NCI-H69 (cell line): ENCODE measurements around the gene DGCR6L.
"Not testable (repeated sequence)": the region's sequence is repeated elsewhere in the genome, so short reads cannot be mapped to it uniquely, and the experiment has no call there.

Experiments used
- DNase-seq: peaks from one replicate; lab custom pipeline; 2025; lab: John Stamatoyannopoulos, UW

DGCR6L gene

DNA sequence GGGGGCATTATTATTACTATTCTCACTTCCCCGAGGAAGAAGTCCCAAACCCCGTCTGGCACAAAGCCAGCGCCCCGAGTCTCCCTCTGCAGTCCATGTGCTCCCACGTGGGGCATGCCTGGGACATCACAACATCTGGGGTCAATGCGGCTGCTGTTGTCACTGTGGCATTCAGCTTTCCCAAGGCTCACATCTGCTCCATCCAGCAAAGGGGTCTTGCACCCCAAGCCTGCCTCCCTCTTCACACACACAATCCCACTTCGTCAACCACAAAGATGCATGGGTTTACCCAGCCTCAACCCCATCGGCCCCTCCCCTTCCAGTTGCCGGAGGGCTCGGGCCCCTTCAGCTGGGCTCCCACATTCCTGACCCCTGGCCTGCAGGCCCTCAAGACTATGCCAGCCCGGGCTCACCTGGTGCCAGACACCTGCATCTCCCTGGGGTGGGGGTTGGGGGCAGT lies 28.2 kb downstream of the DGCR6L start:
- DNase-seq = no peak

DNA sequence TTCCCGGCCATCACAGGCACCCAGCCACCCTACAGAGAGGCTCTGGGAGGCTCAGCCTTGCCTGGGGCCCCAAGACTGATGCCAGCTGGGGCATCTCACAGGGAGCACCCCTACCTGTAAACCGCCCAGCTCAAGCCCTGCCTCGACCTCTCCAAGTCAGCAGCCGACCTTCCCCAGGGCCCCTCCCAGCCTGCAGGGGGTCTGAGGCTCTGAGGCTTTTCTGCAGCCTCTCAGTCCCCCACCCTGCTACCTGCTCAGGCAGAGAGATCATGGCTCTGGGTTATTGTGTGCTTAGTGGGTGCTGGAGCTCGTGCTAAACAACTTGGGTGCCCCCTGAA lies 28.6 kb downstream of the DGCR6L start:
- no peak for DNase-seq

DNA sequence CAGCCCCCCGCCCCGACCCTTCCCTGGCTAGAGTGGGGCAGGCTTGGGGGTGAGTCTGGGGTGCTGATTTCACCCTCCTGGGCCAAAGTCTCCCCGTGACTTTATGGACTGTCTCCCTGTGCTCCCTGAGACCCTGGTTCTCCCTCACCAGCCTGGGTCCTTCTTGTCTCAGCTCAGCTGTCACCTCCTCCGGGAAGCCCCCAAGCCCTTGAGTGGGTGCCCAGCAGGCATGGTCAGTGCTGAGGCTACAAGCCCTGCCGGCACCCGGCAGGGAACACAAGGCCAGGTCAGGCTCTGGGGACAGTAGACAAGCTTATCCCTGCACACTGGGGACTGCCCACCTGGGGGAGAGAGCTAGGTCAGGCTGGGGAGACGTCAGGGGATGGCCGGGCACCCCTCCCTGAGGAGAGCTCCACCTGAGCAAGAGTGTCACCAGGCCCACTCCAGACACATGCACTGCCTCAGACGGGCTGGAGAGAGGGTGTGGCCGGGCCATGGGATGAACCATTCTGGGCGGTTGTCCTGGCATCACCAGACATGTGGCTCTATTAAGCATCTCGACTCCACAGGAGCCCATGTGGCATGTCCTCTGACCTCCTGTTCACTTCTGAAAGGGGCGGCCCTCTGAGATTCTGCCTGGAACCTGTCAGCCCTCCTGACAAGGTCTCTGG lies 29.1 kb downstream of the DGCR6L start:
- DNase-seq = no peak

DNA sequence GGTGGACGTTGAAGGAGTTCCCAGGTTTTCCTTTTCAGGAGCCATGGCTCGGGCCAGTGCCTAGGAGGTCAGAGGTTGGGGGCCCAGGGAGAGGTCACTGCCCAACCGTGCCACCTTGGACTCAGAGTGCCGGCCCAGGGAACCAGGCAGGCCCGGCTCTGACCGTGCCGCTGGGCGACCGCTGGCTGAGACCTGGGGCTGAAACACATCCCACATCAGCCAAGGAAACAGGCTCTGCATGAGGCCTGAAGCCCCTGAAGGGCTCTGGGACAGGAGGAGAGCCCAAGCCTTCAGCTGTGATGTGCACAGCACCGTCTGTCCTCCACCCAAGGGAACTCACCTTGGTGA lies 29.8 kb downstream of the DGCR6L start:
- DNase-seq = no peak

DNA sequence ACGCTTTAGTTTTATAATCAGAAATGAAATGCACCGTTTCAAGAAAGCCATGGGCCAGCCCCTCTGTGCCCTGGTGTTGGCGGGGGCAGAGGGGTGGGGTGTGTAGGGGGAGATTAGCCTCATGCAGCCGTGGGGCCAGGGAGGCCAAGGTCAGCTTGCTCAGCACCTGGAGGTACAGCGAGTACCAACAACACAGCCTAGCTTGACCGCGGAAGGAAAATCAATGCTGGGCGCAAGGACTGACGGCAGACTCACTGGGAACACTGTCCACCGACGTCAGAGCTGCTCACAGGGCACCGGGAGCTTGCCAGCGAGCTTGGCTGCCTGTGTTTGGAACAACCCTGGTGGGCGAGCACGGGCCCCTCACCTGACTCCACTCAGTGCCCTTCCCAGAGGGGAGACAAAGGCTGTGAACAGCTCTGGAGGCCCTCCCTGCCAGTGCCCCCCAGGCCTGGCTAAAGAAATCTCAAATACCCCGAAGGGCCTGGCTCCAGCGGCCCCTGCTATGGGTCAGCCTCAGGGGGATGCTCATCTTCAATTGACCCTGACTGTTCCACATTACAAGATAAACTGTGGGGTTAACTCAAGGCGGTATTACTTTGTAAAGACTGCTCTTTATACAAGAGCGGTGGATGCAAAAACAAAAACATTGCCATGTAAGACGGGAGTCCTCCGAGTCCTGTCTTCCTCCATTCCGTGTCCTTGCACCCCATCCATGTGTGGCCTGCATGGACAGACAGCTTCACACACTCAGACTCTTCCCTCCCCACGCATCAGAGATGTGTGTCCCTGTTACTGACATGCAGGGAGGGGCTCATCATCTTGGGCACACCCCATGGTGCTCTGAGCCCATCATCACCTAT lies 30.4 kb downstream of the DGCR6L start:
- not testable (repeated sequence) for DNase-seq

DNA sequence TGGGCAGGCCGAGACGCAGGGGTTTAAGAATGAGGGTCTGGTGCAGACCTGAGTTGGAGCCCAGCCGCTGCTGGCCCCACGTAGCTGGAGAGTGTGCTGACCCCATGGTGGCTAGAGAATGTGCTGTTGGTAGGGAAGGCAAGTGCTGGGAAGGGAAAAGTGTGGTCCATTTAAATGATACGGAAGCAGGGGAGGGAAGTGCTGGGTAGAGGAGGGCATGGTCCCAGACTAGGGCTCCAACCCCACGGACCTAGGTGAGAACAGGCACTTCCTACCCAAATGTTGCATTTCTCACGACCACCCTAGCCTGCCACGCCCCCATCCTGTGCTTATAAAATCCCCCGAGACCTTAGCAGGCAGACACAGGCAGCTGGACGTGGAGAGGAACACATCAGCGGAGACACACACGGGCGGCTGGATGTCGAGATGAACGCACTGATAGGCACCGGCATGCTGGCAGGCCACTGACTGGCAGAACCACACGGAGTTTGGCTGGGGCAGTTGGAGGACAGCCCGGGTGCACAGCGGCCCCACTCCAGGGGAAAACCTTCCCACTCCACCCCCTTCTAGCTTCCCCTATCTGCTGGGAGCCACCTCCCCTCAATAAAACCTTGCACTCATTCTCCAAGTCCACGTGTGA lies 33.0 kb downstream of the DGCR6L start:
- DNase-seq = not testable (repeated sequence)

DNA sequence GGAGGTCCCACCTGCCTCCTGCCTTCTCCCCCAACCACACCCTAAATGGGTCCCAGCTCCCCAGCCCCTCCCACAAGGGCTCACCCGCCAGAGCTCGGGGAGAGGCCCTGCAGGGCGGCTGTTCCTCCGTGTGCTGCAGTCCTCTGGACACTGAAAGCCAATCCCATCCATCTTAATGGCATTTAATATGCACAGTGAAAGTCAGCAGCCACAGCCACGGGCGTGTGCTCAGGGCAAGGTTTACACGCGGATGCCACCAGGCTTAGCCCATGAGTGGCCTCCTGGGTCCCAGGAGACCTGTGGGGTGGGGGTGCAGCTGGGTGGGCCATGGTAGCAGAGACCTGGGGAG lies 33.6 kb downstream of the DGCR6L start:
- not testable (repeated sequence) for DNase-seq

DNA sequence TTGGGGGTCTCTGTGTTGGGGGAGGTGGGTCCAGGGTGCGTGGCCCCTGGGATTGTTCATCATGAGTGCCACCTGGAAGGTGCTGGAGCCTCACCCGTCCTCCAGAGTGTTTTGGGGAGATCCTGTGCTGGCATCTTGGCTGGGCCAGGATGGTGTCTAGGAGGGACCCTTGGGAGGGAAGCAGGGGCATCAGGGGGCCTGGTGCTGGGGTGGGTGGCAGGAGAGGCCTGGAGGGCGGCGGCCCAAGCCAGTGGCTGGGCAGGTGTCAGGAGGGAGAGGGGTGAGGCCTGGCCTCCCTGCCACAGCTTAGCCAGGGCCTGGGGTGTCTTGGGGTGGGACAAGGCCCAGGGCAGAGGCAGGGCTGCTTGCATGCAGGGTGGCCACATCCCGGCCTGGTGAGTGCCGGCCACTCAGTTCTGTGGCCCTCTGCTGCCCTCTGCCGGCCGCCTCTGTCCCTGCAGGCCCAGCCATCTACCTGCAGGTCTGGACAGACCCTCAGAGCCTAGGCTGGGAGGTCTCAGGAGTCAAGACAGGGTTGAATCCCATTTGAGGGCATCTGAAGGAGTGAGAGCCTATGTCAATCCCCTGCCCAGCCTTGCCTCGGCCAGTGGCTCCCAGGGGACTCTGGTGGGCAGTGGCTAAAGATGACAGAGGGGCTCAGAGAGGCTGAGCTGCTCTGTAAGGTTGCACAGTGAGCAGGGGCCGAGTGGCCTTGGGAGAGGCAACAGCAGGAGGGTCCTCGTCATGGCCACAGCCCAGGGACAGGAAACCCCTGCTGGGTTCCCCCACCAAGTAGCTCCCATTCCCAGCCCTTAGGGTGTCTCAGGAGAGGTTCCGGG lies 34.2 kb downstream of the DGCR6L start:
- peak; percentile 62 for DNase-seq

DNA sequence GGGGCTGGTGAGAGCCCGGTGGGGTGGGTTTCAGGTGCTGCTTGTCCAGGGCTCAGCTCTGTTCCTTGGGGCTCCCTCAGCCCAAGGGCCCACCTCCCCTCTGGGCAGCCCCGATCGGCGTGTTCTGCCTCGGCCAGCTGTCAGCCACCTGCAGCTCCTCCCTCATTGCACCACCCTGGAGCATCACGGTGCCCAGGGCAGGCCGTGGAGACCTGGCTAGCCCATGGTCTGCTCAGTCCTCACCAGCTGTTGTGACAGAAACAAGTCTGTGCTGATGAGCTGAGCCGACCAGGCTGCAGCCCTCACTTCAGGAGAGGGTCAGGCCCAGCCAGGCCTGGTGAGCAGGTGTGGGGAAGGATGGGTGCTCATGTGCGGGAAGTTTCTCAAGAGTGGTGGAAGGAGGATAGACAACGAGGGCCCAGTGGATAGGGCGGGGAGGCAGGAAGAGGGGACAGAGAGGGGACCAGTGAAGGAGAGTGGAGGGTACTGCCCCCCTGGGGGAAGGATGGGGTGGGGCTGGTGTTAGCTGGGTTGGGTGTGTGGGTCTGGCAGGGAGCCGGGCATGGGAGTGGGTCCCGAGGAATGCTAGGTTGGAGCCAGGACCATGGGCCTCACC lies 35.3 kb downstream of the DGCR6L start:
- no peak for DNase-seq

DNA sequence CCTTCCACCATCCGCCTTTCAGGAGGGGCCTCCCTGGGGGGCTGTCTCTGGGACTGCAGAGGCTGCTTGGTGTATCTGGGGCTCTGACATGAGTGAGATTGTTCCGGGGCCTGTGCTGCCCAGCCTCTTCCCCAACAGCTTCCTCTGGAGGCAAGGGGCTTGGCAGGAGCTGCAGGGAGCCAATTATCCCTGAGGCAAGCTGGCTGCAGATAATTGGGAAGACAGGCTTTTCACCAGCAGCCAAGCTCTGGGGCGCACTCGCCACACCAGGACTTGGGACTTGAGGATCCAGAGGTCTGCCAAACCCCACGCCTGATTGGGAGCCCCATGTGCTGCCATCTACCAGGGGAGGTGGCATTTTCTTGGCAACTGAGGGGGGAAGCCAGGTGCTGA lies 36.2 kb downstream of the DGCR6L start:
- peak; percentile 79 for DNase-seq

DNA sequence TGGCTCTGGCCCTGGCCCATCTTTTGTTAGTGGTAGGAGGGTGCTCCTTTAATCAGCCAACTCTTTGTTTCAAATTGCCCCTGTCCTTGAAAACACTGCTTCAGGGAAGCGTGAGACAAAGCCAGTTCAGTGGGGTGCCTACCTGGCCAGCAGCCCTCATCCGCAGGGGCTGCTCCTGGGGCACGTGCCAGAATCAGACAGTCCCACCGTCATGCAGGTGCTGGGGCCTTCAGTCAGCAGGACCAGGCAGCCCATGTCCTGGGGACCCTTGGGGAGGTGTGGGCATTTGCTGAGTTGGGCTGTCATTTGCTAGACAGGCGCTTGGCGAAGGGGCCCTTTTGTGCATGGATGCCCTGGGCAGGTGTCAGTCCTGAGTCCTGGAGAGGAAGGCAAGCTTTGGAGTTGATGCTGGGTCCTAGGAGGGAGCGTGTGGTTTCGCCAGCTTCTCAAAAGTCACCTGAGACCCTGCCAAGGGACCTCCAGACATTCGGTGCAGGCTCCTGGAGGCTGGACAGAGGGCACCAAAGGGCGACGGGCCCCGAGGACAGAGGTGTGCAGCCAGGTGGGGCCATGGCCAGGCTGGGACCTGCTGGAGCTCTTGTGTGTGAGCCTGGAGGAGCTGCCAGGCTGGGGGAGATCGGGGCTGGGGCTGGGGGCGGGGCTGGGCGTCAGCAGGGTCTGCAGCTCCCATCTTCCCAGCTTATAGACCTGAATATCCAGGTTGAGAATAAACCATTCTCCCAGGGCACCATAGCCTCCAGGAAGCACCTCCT lies 36.8 kb downstream of the DGCR6L start:
- DNase-seq = peak; percentile 83

DNA sequence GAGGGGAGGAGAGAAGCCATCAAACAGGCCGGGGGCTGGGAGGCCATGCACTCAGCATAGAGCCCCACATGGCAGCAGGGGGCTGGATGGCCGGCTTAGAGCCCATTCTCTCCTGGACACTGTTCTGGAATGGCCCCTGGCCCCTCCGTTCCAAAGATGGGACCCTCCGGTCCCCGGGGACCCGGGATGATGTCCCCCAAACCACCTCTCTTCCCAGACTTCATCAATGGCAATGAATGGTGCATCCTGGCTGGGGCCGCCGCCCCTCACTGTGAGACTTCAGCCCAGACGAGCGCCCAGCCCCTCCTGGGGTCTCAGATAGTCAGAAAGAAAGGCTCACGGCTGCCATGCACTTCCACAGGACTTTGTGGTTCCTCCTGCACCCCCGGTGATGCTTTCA lies 38.0 kb downstream of the DGCR6L start:
- no peak for DNase-seq

DNA sequence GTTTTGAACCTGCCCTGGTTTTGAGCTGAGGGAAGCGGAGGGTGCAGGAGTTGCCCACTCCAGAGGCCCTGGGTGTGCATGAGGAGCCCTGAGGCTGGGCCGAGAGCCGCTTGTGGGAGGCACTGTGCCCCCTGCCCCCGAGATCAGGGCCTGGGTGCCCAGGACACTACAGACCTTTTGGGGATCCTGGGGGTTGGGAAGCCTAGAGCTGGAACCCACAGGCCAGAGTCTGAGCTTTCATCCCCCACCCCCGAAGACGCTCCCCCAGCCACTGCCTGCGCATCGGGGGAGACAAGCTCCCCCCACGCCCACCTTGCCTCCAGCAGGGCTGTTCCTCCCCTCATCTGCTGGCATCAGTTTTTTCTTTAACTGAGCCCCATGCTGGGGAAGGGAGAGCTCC lies 38.4 kb downstream of the DGCR6L start:
- DNase-seq = not testable (repeated sequence)

DNA sequence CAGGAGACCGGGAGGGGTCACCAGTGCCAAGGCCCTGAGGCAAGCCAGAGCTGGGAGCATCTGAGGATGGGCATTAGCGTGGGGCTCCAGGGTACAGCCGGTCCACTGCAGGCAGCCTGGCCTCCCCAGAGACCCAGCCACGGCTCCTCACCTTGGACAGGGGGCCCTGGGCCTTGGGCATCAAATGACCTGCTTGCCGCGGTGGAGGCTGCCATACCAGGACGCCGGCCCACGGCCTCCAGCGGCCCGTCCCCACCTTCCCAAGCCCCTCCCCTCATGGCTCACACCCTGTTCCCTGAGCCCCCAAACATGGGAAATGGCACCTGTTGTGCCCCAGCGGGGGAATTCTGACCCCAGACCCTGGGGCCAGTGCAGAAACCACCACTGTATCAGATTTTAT lies 39.0 kb downstream of the DGCR6L start:
- no peak for DNase-seq

DNA sequence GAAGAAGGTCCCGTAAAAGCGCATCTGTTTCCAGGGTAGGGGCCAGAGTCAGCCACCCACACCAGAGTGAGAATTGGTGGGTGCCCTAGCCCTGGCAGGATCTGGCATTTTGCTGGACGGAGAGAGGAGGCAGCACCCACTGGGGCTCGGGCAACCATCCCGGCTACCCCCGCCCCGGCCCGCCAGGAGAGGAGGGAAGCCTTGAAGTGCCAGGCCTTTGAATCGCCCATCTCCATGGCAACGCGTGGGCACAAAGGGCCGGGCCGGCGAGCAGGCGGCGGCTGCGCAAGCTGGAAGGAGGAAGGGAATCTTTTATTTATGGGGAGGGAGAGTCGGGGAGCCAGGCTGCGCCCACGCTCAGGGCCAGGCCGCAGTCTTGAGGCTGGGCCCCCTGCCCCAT lies 39.7 kb downstream of the DGCR6L start:
- DNase-seq = peak; percentile 86

DNA sequence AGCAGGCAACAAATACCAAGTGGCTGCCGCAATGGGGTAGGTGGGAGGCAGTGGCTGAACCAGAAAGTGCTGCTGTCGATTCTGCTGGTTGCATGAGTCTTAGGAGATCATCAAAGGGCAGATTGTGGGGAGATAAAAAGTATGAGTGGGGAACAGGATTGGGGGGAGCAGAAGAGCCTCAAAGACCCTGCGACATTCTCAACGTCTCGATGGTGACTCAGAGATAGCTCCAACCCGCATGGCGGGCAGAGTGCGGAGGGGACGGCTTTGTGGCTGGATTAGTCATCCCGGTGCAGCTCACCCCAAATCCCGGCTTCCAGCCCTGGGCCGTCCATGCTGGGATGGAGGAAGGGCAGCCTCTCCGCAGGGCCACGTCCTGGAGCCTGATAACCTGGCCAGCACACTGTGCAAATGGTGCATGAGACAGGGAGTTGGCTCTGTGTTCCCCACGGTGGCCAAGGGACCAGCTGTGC lies 40.2 kb downstream of the DGCR6L start:
- DNase-seq = no peak

DNA sequence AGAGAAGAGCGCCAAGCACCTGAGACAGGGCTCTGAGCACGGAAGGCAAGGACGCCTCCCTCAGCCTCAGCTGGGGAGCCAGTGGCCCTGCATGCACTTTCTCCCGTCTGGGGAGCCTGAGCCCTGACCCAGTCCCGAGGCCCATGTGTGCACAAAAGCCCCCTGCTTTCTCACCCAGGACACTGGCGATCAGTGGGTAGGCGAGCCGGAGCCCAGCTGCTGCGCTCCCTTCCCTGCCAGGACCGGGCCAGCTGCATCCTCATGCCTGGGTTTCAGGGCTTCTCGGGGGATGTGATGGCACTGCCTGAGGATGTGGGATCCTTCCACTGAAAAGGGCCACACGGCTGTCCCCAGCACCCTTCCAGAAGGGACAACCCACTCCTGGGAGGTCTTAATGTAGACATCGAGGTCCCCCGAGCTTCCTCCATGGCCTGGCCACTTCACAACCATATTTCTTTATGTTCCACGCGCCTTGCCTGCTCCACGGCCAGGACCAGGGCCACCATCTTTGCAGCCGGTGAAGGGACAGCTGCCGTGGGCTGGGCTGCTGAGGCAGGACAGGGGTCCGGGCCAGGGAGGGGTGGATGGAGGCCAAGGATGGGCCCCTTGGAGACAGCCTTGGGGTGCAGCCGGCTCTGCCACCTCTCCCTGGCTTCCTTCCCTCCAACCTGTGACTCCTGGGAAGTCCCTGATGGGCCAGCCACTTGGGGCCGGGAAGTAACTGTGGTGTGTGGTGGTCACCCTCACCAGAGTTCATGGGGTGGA lies 41.0 kb downstream of the DGCR6L start:
- DNase-seq = not testable (repeated sequence)

DNA sequence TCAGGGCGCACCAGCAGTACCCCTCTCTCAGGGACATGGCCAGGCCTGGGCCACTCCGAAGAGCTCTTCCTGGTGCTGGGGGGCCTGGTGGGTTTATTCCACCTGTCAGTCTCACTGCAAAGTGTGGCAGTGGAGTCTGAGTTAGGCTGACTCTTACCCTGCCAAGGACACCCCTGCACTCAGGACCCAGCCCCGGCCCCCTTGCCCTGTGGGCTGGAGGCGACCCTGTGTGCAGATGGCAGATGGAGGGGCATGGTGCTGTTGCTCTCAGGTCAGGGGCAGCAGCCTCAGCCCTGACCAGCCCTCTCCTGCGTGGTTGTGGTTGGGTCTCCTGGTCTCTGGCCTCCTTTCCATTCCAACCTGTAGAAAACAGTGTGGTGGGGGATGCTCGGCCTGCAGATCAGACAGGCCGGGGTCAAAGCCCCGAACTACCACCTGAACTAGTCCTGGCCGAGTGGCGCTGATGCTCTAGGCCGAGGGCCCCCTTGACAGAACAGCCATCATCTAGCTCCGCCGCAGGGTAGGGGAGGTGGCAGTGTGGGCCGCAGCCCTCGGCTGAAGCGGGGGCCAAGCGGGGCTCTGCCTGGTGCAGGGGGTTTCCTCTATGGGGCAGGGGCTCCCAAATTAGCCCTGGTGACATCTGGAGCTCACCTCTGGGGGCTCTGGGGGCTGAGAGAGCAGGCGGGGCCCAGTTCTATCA lies 41.8 kb downstream of the DGCR6L start:
- not testable (repeated sequence) for DNase-seq

DNA sequence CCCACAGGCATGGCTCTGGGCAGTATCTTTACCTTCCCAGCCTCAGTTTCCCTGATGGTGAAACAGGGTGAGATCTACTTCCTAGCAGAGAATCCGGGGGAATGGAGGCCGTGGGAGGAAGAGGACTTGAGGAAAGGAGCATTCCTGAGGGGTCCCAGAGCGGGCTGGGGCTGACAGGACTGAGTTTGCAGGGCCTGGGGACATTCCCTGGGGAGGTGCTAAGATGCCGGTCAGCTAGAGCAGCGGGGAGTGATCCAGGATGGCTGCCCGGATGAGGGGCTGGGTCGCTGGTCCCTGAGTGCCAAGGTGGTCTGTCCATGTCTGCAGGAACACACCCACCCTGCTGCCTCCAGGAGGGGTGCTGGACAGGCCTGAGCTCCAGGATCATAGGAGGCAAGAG lies 43.4 kb downstream of the DGCR6L start:
- DNase-seq = no peak

DNA sequence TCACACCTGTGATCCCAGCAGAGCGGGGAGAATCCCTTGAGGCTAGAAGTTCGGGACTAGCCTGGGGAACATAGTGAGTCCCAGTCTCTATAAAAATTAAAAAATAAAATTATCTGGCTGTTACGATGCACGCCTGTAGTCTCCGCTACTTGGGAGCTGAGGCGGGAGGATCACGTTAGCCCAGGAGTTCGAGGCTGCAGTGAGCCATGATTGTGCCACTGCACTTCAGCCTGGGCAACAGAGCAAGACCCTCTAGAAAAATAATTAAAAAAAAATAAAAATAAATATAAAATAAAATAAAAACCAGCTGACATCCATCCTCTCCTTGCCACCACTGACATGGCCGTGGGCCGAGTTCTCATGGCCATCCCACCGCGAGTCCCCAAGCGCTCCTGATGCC lies 44.0 kb downstream of the DGCR6L start:
- DNase-seq = no peak
